ENCODE results near the gene DDA1. TPM values are rescaled to one million over a fixed set of nuclear protein-coding genes. Genes with fewer than 3 reads are reported as not detected.

DDA1 gene
- total RNA-seq, 1 donor from 2014 or later = 21.9 TPM

DNA sequence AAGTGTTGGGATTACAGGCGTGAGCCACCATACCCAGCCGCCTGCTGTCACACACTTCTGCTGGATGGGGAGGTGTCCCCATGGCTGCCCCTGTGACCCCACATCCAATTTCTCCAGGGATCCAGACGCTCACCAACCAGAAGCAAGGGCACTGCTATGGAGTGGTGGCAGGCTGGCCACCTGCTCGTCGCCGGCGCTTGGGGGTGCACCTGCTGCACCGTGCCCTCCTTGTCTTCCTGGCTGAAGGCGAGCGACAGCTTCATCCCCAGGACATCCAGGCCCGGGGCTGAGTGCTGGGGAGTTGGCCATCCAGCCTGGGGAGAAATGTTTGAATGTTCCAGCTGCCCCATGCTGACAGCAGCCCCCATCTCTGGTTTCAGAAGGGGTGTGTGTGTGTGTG, 23.1 kb upstream of the DDA1 start:
- Histone ChIP-seq H3K9ac (no peak overlapping the region), H3K79me2 (ENCODE audit: low read depth) (no peaks in the 10 kb centered on the region), H3K27me3 (peaks cover 13% of the 10 kb centered on the region), H2AFZ (replicated peaks) (no peak overlapping the region), H3K9me3 (ENCODE audit: low read depth) (no peaks in the 10 kb centered on the region), H3F3A (ENCODE audit: low read depth) (peaks cover 28% of the 10 kb centered on the region), H3K4me3 (no peak overlapping the region), H3K4me2 (no peak overlapping the region), H3K27ac (no peak overlapping the region), H3K4me1 (no peaks in the 10 kb centered on the region), H3K36me3 (no peaks in the 10 kb centered on the region), H4K20me1 (ENCODE audit: low read depth) (no peaks in the 10 kb centered on the region)
- Mint-ChIP-seq H3K27ac (no peak overlapping the region), H3K36me3 (no peaks in the 10 kb centered on the region), H3K9me3 (no peaks in the 10 kb centered on the region), H3K4me3 (no peak overlapping the region), H3K4me1 (peaks cover 5% of the 10 kb centered on the region), H3K27me3 (ENCODE audit: insufficient read depth, low read depth) (peaks cover 4% of the 10 kb centered on the region)
- TF ChIP-seq EZH2 (IDR thresholded peaks at IDR 0.05) = no peak
- TF ChIP-seq, protein P1, sequence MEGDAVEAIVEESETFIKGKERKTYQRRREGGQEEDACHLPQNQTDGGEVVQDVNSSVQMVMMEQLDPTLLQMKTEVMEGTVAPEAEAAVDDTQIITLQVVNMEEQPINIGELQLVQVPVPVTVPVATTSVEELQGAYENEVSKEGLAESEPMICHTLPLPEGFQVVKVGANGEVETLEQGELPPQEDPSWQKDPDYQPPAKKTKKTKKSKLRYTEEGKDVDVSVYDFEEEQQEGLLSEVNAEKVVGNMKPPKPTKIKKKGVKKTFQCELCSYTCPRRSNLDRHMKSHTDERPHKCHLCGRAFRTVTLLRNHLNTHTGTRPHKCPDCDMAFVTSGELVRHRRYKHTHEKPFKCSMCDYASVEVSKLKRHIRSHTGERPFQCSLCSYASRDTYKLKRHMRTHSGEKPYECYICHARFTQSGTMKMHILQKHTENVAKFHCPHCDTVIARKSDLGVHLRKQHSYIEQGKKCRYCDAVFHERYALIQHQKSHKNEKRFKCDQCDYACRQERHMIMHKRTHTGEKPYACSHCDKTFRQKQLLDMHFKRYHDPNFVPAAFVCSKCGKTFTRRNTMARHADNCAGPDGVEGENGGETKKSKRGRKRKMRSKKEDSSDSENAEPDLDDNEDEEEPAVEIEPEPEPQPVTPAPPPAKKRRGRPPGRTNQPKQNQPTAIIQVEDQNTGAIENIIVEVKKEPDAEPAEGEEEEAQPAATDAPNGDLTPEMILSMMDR (IDR thresholded peaks at IDR 0.05) = no peak
- no peak for TF ChIP-seq EZH2phosphoT487 (IDR thresholded peaks at IDR 0.05)
- DNase-seq (ENCODE audit: low spot score) = no peak

DNA sequence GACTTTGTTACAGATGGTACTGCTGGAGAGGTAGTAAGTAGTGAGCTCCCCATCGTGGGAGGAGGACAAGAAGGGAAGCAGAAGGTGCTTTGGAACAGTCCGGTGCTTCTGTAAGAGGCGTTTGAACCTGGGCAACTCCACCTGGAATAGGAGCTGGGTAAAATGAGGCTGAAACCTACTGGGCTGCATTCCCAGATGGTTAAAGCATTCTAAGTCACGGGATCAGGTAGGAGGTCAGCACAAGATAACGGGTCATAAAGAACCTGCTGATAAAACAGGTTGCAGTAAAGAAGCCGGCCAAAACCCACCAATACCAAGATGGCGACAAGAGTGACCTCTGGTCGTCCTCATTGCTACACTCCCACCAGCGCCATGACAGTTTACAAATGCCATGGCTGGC, 22.6 kb upstream of the DDA1 start:
- peaks cover 30% of the 10 kb centered on the region for H3F3A ChIP-seq (ENCODE audit: low read depth)
- no peak overlapping the region for H3K4me2 ChIP-seq
- Mint-ChIP-seq H3K4me3 (no peak overlapping the region), H3K27me3 (ENCODE audit: insufficient read depth, low read depth) (peaks cover 5% of the 10 kb centered on the region), H3K36me3 (peaks cover under 1% of the 10 kb centered on the region), H3K27ac (no peak overlapping the region), H3K9me3 (no peaks in the 10 kb centered on the region), H3K4me1 (peaks cover 5% of the 10 kb centered on the region)
- H3K27ac ChIP-seq = no peak overlapping the region
- peaks cover 9% of the 10 kb centered on the region for H3K27me3 ChIP-seq
- no peaks in the 10 kb centered on the region for H3K36me3 ChIP-seq
- TF ChIP-seq, protein P1 (IDR thresholded peaks at IDR 0.05) = no peak
- no peaks in the 10 kb centered on the region for H3K4me1 ChIP-seq
- H3K79me2 ChIP-seq (ENCODE audit: low read depth) = no peaks in the 10 kb centered on the region
- no peaks in the 10 kb centered on the region for H3K9me3 ChIP-seq (ENCODE audit: low read depth)
- no peaks in the 10 kb centered on the region for H4K20me1 ChIP-seq (ENCODE audit: low read depth)
- no peak overlapping the region for H3K9ac ChIP-seq
- no peak for DNase-seq (ENCODE audit: low spot score)
- no peak overlapping the region for H3K4me3 ChIP-seq
- no peak overlapping the region for H2AFZ ChIP-seq (replicated peaks)

DNA sequence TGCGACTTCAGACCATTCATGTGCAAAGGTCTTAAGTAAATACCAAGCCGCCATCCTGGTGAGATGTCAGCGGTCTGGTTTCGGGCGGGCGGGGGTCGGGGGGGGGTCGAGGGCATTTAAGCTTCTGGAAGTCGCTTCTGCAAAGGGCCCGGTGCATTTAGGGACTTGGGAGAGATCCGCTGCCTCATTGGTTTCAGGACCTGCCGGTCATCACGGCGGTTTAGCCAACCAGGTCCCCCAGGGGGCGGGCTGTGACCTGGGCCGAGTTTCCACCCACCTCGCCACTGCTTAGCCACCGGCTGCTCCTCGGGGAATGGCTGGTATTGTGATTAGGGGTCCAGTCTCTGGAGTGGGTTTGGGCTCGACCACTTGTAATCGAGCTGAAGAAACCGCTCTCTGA, 19.9 kb upstream of the DDA1 start:
- Histone ChIP-seq H3K9ac (no peak overlapping the region), H2AFZ (replicated peaks) (peak overlapping the region; percentile 27), H4K20me1 (ENCODE audit: low read depth) (no peaks in the 10 kb centered on the region), H3K79me2 (ENCODE audit: low read depth) (no peaks in the 10 kb centered on the region), H3K9me3 (ENCODE audit: low read depth) (no peaks in the 10 kb centered on the region), H3K27ac (no peak overlapping the region), H3K36me3 (no peaks in the 10 kb centered on the region), H3K4me3 (peak overlapping the region; percentile 23), H3K27me3 (no peaks in the 10 kb centered on the region), H3K4me2 (peak overlapping the region; percentile 63), H3K4me1 (peaks cover 3% of the 10 kb centered on the region), H3F3A (ENCODE audit: low read depth) (peaks cover 48% of the 10 kb centered on the region)
- DNase-seq (ENCODE audit: low spot score) = peak; percentile 92
- H3K9me3 Mint-ChIP-seq = no peaks in the 10 kb centered on the region
- no peak for TF ChIP-seq EZH2phosphoT487 (IDR thresholded peaks at IDR 0.05)
- TF ChIP-seq EZH2 (IDR thresholded peaks at IDR 0.05) = no peak
- TF ChIP-seq, protein P1 (IDR thresholded peaks at IDR 0.05) = no peak
- H3K4me3 Mint-ChIP-seq = peak overlapping the region; percentile 68
- H3K4me1 Mint-ChIP-seq = peaks cover 3% of the 10 kb centered on the region
- no peak overlapping the region for H3K27ac Mint-ChIP-seq
- H3K27me3 Mint-ChIP-seq (ENCODE audit: insufficient read depth, low read depth) = peaks cover 5% of the 10 kb centered on the region
- peaks cover 3% of the 10 kb centered on the region for H3K36me3 Mint-ChIP-seq
